GM12878 (cell line): ENCODE measurements around the gene NRP1. TPM values are rescaled to one million over a fixed set of nuclear protein-coding genes. Genes with fewer than 3 reads are reported as not detected.

Experiments
- ATAC-seq: fragments of 200-7000 bp; cut with Tn5 transposase; 3 replicates; pipeline ENCODE4 v1.9.1; 2020; ENCODE audit warnings: mild to moderate bottlenecking, moderate library complexity
- BruUV-seq: library from RNA; stranded (reverse); fragments of 400-500 nt; replicated peaks from 2 replicates; lab custom pipeline; 2021; lab: Mats Ljungman, UMichigan
- CTCF ChIA-PET: fragments of 300-600 bp; sonication (Branson Sonifier 250); formaldehyde crosslinking; extraction: SDS; loops from one replicate; lab custom pipeline; 2021; ENCODE audit warnings: inconsistent platforms; lab: Yijun Ruan, JAX
- POLR2A ChIA-PET: fragments of 350-600 bp; formaldehyde crosslinking; extraction: SDS; loops from one replicate; lab custom pipeline; 2021; ENCODE audit warnings: inconsistent platforms; lab: Charles Lee
- RAD21 ChIA-PET: fragments of 300-600 bp; sonication (Branson Sonifier 250); formaldehyde crosslinking; loops from one replicate; lab custom pipeline; 2023; ENCODE audit warnings: antibody characterized with exemption; ENCODE audit not compliant: unreplicated experiment; lab: Charles Lee
- SMC1A ChIA-PET: fragments of 300-600 bp; sonication (Branson Sonifier 250); formaldehyde crosslinking; loops from one replicate; lab custom pipeline; 2023; ENCODE audit not compliant: unreplicated experiment, uncharacterized antibody; lab: Charles Lee
- DNase-seq: peaks from one replicate; pipeline ENCODE4 v3.0.0-alpha.2; 2011; ENCODE audit warnings: low read depth, low spot score
- FAIRE-seq: peaks from 3 replicates; lab custom pipeline; 2011; peaks lifted over from hg19 to GRCh38; lab: Jason Lieb, UNC
- H2AFZ ChIP-seq: 2 replicates; pipeline ENCODE4 v1.6.0; 2011; ENCODE audit warnings: low read depth, low read length, control low read depth; ENCODE audit not compliant: control insufficient read depth
- H3K27ac ChIP-seq: 2 replicates; pipeline ENCODE4 v1.5.1; 2011; ENCODE audit warnings: control low read depth; ENCODE audit not compliant: control insufficient read depth, insufficient read depth
- H3K27me3 ChIP-seq, 2 experiments: replicated peaks in 1 of 2; 2 replicates each; pipeline versions ENCODE4 v1.6.0 to v1.6.1; 2011; ENCODE audit warnings: low read length in 1 of 2; ENCODE audit not compliant: control insufficient read depth in 2 of 2, insufficient read depth in 2 of 2
- H3K36me3 ChIP-seq, 2 experiments: 2 replicates each; pipeline ENCODE4 v1.5.1; 2011; ENCODE audit warnings: low read length in 1 of 2; ENCODE audit not compliant: control insufficient read depth in 2 of 2, insufficient read depth in 2 of 2
- H3K4me1 ChIP-seq: 2 replicates; pipeline ENCODE4 v1.6.1; 2011; ENCODE audit warnings: mild to moderate bottlenecking, low read length, moderate library complexity, mixed read lengths; ENCODE audit not compliant: control insufficient read depth, insufficient read depth
- H3K4me2 ChIP-seq: 2 replicates; pipeline ENCODE4 v1.6.0; 2011; ENCODE audit warnings: control low read depth; ENCODE audit not compliant: control insufficient read depth, insufficient read depth
- H3K4me3 ChIP-seq: fragments of 200-600 bp; sonication (generic); 2 replicates; pipeline ENCODE4 v1.5.1; 2016
- H3K79me2 ChIP-seq: 2 replicates; pipeline ENCODE4 v1.6.0; 2011; ENCODE audit warnings: low read length; ENCODE audit not compliant: control insufficient read depth, insufficient read depth
- H3K9ac ChIP-seq: 2 replicates; pipeline ENCODE4 v1.8.0; 2011; ENCODE audit warnings: low read length, control low read depth, mixed read lengths; ENCODE audit not compliant: control insufficient read depth, insufficient read depth
- H3K9me3 ChIP-seq: replicated peaks from 3 replicates; pipeline ENCODE4 v1.5.1; 2011; ENCODE audit warnings: mild to moderate bottlenecking, low read length; ENCODE audit not compliant: control insufficient read depth, insufficient read depth
- H4K20me1 ChIP-seq: 2 replicates; pipeline ENCODE4 v1.6.0; 2011; ENCODE audit not compliant: control insufficient read depth, insufficient read depth
- CBX5 ChIP-seq: sonication (generic); IDR thresholded peaks from 2 replicates; pipeline ENCODE4 v1.6.1; 2016; ENCODE audit warnings: low read depth, moderate library complexity, mild to moderate bottlenecking, inconsistent platforms
- CEBPB ChIP-seq, 2 experiments: fragments of 150-350 bp in 1 of 2; IDR thresholded peaks; 2 replicates each; pipeline ENCODE4 v1.6.1; 2012 to 2014; ENCODE audit warnings: low read depth in 2 of 2, low read length in 2 of 2, borderline replicate concordance in 1 of 2, inconsistent platforms in 1 of 2
- ESRRA ChIP-seq: IDR thresholded peaks from 2 replicates; pipeline ENCODE4 v1.6.1; 2012; ENCODE audit warnings: mild to moderate bottlenecking, low read length, improper control_type of control experiment
- NFXL1 ChIP-seq: fragments of 450-650 bp; IDR thresholded peaks from 2 replicates; pipeline ENCODE4 v1.6.1; 2017; ENCODE audit warnings: antibody characterized with exemption, mild to moderate bottlenecking, borderline replicate concordance
- NR2C1 ChIP-seq: fragments of 450-650 bp; IDR thresholded peaks from 2 replicates; pipeline ENCODE4 v1.6.1; 2017; ENCODE audit warnings: antibody characterized with exemption, mild to moderate bottlenecking, moderate library complexity
- PAX8 ChIP-seq: fragments of 450-650 bp; IDR thresholded peaks from 2 replicates; pipeline ENCODE4 v1.6.1; 2017; ENCODE audit warnings: mild to moderate bottlenecking, moderate library complexity
- PML ChIP-seq: IDR thresholded peaks from 2 replicates; pipeline ENCODE4 v1.6.1; 2012; ENCODE audit warnings: low read length, inconsistent platforms
- TCF3 ChIP-seq: IDR thresholded peaks from 2 replicates; pipeline ENCODE4 v1.6.1; 2012; ENCODE audit warnings: low read depth, mild to moderate bottlenecking, low read length, borderline replicate concordance; ENCODE audit not compliant: insufficient read depth
- ZZZ3 ChIP-seq: IDR thresholded peaks from 2 replicates; pipeline ENCODE4 v1.6.1; 2011; ENCODE audit warnings: low read depth; ENCODE audit not compliant: control insufficient read depth, insufficient read length
- WGBS: methylation state at CpG from one replicate; pipeline ENCODE4 v1.1.6; 2016; ENCODE audit warnings: low lambda C conversion rate; ENCODE audit not compliant: insufficient replicate concordance, insufficient coverage; ENCODE audit errors: missing lambda C conversion rate; 5-methylcytosine and 5-hydroxymethylcytosine counted together
- in situ Hi-C: fragments of 300-500 bp; cut with MboI; formaldehyde crosslinking; loops from 9 replicates; pipeline ENCODE4 v1.14.3; 2018; ENCODE audit warnings: mixed read lengths
- intact Hi-C: fragments of 100-400 bp; cut with micrococcal nuclease; formaldehyde crosslinking; loops from one replicate; pipeline ENCODE4 v1.14.2; 2022; ENCODE audit not compliant: unreplicated experiment
- polyA plus RNA-seq, 11 experiments: library from polyadenylated mRNA; depleted of rRNA in 4 of 11; unstranded in 6 of 11; stranded (reverse) in 5 of 11; fragments of >200 nt; fragmentation: Nextera tagmentation in 4 of 11; fragmentation: Illumina TruSeq in 1 of 11; extraction: Ambion mirVana in 4 of 11; extraction: Trizol in 1 of 11; gene quantifications; 1 replicate in 1 of 11; 2 replicates in 10 of 11; pipeline versions ENCODE4 v1.2.1 to v1.2.3, GENCODE V29; 2011 to 2016; ENCODE audit warnings: inconsistent platforms in 2 of 11, missing spikeins in 2 of 11, low read depth in 1 of 11
- total RNA-seq, 4 experiments: library from RNA; depleted of rRNA in 3 of 4; stranded (reverse); fragments of >200 nt in 3 of 4; fragmentation: Illumina TruSeq in 1 of 4; extraction: Trizol in 1 of 4; gene quantifications; 2 replicates each; pipeline versions ENCODE4 v1.2.1 to v1.2.3, GENCODE V29; 2013 to 2021
- TF ChIP-seq, protein P1 (sequence below): IDR thresholded peaks from 2 replicates; pipeline ENCODE4 v1.6.1; 2011; ENCODE audit warnings: low read depth, low read length, improper control_type of control experiment, borderline replicate concordance

NRP1 gene
- total and polyA plus RNA-seq, 10 of the 15 experiments (the other 5 are each of a cell fraction or from before 2014, with no cell fraction given): 0.11 to 12.1 (median 0.52) TPM

DNA sequence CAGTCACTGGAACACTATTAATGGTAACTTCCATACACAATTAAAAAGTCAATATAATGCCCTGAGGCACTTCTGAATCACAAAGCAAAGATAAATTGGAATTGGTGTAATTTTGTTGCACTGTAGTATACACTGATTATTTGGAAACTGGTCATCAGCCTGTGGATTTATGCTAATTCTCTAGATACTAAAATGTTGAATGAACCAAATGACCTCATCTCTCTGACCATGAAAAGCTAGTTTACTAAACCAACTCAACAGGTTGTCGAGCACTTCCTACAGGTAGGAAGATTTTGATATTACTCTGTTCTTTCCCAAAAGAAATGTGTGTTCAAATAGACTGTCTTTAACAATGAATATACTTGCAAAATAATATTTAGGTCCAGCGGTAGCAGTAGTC, 5.3 kb downstream of the NRP1 start (continued):
- TF ChIP-seq, protein P1, sequence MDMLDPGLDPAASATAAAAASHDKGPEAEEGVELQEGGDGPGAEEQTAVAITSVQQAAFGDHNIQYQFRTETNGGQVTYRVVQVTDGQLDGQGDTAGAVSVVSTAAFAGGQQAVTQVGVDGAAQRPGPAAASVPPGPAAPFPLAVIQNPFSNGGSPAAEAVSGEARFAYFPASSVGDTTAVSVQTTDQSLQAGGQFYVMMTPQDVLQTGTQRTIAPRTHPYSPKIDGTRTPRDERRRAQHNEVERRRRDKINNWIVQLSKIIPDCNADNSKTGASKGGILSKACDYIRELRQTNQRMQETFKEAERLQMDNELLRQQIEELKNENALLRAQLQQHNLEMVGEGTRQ: no peak
- TF ChIP-seq, all 136 proteins: peak for 0

DNA sequence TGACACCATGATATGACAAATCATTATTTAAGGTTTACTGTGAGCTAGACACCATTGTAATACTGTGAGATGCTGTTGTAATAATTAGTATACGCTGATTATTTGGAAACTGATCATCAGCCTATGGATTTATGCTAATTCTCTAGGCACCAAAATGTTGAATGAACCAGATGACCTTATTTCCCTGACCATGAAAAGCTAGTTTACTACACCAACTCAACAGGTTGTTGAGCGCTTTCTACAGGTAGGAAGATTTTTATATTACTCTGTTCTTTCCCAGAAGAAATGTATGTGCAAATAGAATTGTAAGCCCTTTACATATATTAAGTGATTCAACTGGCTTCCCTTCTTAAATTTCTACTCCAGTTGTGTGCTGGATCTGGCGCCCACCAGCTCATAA, 6.2 kb downstream of the NRP1 start:
- ChIA-PET POLR2A (interaction anchor here (0.8 kb wide), 1 partner anchor 15 kb away, joined by 3 read pairs; no protein-coding TSS in a partner anchor), CTCF (interaction anchor here (0.6 to 2.6 kb wide), 19 partner anchors 10 to 1310 kb away, joined by 3 to 27 read pairs (median 3); no protein-coding TSS in a partner anchor), RAD21 (interaction anchor here (1.0 to 3.4 kb wide), 5 partner anchors 19 to 1310 kb away, joined by 3 to 20 read pairs (median 4); no protein-coding TSS in a partner anchor), SMC1A (interaction anchor here (0.8 to 2.5 kb wide), 16 partner anchors 18 to 1311 kb away, joined by 3 to 28 read pairs (median 3); no protein-coding TSS in a partner anchor)
- BruUV-seq: no TSS peak
- no peak for FAIRE-seq
- Histone ChIP-seq H3K36me3 (no peaks in the 10 kb centered on the region), H3K79me2 (no peaks in the 10 kb centered on the region), H3K9me3 (no peaks in the 10 kb centered on the region), H3K4me2 (no peak overlapping the region), H4K20me1 (no peaks in the 10 kb centered on the region), H3K27me3 (peaks cover 0 to 1% of the 10 kb centered on the region in 2 experiments; a peak in 1 of 4 replicates), H3K27ac (no peak overlapping the region), H2AFZ (no peak overlapping the region), H3K4me1 (no peaks in the 10 kb centered on the region), H3K4me3 (no peak overlapping the region), H3K9ac (no peak overlapping the region)
- in situ Hi-C loops (no loop called here), intact Hi-C loops (no loop called here)
- no peak for ATAC-seq
- TF ChIP-seq CBX5 (no peak), NR2C1 (no peak), PML (no peak), TCF3 (no peak), PAX8 (no peak), ZZZ3 (no peak), CEBPB (IDR thresholded peaks at IDR 0.05; ENCODE audit: borderline replicate concordance in 1 of 2, low read depth in 2 of 2, low read length in 2 of 2) (no peak), NFXL1 (no peak), ESRRA (no peak)
- 19% methylated on average over 3 of the region's 3 CpGs for WGBS
- no peak for DNase-seq
